GF-D8 (cell line): ENCODE measurements around the gene LILRA6.
"Not testable (repeated sequence)": the region's sequence is repeated elsewhere in the genome, so short reads cannot be mapped to it uniquely, and the experiment has no call there.

ENCODE experiments used
- DNase-seq: peaks from one replicate; lab custom pipeline; 2025; lab: John Stamatoyannopoulos, UW

The LILRA6 gene

DNA sequence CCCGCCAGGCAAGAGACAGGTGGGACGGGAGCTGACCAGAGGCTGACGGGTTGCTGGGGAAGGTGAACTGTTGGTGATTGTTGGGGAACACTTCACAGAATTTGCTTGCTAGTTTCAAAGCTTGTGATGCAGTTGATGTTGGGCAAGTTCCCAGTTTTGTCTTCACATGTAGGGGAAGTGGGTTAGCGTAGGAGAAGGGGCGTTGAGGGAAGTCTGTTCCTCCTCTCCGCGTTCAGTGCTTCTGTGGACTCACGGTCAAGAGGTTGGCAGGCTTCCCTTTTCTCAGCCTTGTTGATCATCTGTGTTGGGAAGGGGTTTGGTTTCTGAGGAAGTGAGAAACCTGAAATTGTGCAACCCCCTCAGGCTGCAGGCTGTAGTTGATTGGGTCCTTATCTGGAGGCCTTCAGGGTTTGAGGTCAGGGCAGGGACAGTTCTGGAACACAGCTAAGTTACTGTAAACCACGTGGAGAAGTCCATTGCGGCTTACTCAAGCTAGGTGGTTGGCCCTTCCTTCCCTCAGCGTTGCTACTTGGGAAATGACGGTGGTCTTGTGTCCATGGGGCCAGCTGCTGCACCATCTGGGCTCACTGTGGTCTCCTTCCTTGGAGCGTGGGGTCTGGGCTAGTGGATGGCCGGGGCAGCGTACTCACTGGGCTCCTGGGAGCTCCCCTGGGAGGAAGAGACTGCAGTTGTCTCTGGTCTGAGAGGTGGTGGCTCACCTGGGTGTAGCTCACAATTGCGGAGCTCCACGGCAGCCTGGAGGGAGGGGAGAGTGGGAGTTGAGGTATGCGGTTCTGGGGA is 34.4 kb downstream of the LILRA6 start:
- peak; percentile 100 for DNase-seq

DNA sequence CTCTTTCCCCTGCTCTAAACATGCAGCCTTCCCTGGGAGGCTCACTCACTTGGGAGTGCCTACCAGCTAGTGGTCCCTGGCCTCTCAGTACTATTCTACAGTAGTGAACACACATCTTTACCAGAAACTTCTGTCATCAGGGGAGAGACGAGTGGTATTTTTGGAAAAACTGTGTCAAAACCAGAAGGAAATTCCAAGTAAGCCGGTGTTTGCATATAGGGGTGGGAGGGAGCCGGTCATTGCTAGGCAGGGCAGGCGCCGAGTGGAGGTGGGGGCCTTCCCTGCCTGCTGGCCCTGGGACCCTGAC is 35.0 kb downstream of the LILRA6 start:
- DNase-seq, result no peak

DNA sequence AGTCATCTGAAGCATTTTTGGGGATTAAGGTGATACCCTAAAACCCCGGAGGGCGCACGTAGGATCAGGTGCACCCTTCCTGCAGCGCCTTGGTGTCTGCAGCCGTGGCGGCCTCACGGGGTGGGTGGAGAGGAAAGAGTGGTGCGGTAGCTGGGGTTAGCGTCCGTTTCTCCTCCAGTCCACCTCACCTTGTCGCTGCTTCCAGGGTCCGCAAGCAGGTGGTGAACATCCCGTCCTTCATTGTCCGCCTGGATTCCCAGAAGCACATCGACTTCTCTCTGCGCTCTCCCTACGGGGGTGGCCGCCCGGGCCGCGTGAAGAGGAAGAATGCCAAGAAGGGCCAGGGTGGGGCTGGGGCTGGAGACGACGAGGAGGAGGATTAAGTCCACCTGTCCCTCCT is 35.4 kb downstream of the LILRA6 start:
- not testable (repeated sequence) for DNase-seq

DNA sequence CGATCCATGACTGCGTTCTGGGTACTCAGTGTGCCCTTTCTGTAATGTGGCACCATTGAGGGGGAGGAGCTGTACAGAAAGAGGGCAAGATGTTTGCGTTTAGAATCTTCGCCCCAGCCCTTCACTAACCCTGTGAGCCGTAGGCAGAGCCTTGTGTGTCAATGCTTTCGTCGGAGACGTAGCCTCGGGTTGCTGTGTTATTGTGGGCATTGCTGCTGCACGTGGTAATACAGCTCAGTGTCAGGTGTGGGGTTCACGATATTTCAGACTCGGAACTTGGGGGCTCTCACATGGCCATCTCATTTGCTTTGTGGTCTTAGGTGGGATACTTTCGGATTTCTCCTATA is 35.8 kb downstream of the LILRA6 start:
- no peak for DNase-seq

DNA sequence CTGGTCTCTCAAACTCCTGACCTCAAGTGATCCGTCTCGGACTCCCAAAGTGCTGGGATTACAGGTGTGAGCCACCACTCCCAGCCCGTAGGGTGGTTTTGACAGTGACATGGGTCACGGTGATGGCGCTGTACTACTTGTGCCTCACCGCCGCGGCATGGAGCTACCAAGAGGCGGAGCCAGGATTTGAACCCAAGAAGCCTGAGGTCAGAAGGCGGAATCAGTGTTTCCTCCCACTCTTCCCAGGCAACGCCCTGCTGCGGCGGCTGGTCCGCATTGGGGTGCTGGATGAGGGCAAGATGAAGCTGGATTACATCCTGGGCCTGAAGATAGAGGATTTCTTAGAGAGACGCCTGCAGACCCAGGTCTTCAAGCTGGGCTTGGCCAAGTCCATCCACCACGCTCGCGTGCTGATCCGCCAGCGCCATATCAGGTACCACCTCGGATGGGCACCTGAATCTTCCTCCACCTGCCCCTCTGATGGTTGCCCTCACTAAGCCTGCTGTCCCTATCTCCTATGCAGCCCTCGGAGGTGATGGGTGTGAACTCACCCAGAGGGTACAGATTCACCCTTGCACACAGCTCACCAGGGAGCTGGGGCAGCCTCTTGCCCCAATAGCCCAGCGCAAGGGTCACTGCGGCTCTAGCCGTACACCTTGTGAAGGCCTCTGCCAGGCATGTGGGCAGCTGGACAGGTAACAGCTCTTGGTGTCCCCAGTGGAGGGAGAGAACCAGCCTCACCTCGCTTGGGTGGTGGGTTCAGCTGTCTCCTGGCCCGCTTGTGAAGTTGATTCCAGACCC is 36.4 kb downstream of the LILRA6 start:
- DNase-seq, result no peak

DNA sequence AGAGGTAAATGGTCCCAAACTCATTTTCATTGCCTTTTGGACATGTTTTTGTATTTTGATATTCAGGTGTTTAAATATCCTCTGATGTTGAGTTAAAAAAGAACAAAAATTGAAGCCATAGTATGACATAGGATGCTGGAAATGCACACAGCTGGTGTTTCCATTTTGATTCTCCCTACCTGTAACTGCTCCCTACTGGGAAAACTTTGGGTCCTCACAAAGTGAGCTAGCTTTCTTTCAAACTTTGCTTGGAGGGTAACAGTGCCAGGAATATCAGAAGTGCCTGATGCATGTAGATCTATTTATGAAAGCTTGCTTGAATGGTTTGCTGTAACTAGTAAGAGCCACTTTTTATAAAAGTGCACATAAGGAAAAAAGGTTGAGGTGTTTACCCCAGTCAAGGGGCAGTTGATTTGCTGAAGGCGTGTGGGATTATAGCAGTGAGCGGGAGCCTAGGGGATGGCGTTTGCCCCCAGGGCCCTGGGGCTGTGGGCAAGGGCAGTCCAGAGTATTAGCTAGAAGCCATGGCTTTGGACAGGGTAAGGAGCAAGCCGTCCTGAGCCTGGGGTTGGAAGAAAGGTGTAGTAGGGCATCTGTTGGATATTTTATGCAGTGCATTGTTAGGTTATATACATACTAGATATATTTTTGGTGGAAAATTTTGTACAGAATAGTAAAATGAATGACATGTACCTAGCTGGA is 37.7 kb downstream of the LILRA6 start:
- DNase-seq, result no peak

DNA sequence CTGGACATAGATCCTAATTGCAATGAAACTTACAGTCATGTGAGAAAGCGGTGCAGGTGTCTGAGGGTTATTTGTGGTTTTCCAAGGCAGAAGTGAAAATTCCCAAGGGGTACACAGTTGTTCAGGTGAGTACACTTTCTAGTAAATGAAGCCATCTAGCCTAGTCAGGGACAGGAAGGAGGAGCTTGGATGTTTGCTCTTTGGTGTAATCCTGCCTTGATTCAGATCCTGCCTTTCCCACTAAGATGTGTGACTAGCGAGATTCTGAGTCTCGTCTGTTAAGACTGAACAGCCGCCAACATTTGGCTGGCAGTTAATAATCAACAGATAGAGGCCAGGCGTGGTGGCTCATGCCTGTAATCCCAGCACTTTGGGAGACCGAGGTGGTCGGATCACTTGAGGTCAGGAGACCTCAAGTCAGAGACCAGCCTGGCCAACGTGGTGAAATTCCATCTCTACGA is 39.4 kb downstream of the LILRA6 start:
- no peak for DNase-seq

DNA sequence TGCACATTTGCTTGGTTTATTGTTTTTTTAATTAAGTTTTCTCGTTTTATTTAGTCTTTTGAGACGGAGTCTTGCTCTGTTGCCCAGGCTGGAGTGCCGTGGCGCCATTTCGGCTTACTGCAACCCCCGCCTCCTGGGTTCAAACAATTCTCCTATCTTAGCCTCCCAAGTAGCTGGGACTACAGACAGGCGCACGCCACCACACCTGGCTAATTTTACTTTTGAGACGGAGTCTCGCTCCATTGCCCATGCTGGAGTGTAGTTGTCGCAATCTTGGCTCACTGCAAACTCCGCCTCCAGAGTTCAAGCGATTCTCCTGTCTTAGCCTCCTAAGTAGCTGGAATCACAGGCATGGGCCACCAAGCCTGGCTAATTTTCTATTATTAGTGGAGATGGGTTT is 40.6 kb downstream of the LILRA6 start:
- DNase-seq, result no peak

DNA sequence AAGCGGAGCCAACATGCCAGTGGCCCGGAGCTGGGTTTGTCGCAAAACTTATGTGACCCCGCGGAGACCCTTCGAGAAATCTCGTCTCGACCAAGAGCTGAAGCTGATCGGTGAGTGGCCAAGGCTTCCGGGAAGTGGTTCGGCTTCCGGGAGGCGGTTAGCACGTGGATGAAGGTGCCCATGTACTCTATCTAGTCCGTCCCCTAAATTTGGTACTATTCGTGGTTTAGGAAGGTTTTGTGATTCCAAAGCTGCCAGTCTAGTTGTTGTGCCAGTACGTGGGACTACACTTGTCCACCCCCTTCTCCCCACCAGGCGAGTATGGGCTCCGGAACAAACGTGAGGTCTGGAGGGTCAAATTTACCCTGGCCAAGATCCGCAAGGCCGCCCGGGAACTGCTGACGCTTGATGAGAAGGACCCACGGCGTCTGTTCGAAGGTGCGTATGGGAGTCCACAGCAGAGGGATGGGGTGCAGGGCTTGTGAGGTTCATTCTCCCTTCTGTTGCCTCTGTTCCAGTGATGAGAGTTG is 41.4 kb downstream of the LILRA6 start:
- no peak for DNase-seq

DNA sequence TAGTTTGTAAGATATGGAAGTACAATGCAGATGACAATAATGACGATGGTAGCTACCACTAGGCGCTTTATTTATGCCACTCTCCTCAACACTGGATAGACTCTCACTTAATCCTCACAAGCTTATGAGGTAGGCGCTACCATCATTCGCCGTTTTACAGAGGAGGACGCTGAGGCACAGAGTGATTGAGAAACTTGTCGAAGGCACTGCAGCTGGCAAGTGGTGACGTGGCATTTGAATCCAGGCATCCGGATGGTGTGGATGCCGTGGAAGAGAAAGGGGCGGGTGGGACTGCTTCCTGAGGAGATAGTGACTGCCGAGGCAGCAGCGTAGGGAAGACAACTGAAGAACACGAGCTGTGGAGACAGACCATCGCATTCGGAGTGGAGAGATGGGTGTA is 43.2 kb downstream of the LILRA6 start:
- DNase-seq, result no peak

DNA sequence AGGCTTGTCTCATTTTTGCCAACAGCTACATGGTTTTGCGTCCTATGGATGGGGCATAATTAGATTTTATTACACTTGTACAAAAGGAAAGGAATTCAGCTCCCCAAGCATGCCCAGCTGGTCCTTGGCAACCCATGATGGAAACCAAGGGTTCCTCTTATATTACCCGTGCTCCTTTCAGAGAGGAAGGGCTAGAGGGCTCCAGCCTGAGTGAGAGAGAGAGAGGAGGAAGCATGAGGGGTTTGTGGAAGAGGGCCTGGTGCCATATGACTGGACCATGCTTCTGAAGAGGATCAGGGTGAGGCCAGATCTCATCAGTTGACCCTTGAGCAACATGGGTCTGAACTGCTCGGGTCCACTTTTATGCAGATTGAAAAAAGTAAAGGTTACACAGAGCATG is 45.5 kb downstream of the LILRA6 start:
- DNase-seq, result no peak

DNA sequence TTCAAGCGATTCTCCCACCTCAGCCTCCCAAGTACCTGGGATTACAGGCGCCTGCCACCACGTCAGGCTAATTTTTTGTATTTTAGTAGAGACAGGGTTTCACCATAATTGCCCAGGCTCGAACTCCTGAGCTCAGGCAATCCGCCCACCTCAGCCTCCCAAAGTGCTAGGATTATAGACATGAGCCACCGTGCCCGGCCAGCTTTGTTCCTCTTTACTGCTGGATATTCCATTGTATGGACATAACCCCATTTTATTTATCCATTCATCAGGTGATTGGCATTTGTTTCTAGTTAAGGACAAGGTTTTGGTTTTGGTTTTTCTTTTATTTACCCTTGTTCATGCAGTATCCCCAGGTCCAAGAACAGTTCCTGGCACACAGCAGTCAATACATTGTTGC is 46.1 kb downstream of the LILRA6 start:
- no peak for DNase-seq

DNA sequence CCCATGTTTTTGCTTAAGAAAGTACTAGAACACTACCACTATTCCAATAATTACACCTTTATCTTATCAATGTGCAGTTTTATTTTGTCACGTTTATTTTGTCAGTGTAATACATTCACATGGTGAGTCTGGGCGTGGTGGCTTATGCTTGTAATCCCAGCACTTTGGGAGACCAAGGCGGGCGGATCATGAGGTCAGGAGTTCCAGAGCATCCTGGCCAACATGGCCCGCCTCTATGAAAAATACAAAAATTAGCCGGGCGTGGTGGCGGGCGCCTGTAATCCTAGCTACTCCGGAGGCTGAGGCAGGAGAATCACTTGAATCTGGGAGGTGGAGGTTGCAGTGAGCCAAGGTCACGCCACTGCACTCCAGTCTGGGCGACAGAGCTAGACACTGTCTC is 48.1 kb downstream of the LILRA6 start:
- DNase-seq, result not testable (repeated sequence)

DNA sequence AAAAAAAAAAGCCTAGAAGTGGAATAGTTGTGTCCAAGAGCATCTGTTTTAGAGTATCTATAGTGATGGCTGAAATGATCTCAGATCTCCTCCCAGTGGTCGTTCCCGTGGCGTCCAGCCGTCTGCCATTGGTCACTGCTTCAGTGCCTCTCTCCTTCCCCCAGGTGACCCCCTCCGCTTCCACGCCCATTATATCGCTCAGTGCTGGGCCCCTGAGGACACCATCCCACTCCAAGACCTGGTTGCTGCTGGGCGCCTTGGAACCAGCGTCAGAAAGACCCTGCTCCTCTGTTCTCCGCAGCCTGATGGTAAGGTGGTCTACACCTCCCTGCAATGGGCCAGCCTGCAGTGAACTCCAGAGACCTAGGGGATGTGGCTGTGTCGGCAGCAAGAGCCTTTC is 49.6 kb downstream of the LILRA6 start:
- DNase-seq, result no peak

DNA sequence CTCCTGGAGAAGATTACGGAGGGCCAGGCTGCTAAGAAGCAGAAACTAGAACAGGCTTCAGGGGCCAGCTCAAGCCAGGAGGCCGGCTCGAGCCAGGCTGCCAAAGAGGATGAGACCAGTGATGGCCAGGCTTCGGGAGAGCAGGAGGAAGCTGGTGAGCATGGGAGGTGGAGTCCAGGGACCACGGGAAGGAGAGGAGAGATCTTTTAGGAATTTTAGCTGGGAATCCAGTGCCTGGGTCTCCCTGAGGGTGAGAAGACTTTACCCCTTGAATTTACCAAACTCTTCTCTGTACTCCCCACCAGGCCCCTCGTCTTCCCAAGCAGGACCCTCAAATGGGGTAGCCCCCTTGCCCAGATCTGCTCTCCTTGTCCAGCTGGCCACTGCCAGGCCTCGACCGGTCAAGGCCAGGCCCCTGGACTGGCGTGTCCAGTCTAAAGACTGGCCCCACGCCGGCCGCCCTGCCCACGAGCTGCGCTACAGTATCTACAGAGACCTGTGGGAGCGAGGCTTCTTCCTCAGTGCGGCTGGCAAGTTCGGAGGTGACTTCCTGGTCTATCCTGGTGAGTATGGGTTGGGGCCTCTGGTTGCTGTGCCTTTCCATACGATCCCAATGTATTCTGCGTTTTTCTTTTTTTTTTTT is 50.7 kb downstream of the LILRA6 start:
- DNase-seq, result no peak

DNA sequence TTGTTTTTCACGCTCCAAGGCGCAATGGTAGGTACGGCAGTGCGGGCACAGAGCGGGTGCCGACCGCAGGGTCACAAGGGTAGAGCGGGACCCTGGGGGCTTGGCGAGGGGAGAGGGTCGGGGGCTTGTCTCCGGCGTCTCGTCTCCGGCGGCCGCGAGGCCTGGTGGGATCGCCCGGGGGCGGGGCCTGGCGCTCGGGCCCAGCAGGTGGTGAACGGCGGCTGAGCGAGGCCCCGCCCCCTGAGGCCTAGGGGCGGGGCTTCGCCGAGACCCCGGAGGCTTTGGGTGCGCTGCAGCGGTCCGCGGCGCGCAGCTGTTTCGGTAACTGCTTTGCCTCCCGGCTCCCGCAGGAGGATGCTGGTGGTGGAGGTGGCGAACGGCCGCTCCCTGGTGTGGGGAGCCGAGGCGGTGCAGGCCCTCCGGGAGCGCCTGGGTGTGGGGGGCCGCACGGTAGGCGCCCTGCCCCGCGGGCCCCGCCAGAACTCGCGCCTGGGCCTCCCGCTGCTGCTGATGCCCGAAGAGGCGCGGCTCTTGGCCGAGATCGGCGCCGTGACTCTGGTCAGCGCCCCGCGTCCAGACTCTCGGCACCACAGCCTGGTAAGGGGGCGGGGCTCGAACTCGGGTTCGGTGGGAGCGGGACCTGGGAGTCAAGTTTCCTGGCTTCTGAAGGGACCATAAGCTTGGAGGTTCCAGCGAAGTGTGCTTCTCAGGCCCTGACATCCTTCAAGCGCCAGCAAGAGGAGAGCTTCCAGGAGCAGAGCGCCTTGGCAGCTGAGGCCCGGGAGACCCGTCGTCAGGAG is 51.4 kb downstream of the LILRA6 start, which contains the start of gene TSEN34:
TSEN34 (plus strand) TSS at position 298 of the 800 bp plus-strand sequence; CDS start at position 355, 57 bp downstream.
- peak; percentile 78 for DNase-seq

DNA sequence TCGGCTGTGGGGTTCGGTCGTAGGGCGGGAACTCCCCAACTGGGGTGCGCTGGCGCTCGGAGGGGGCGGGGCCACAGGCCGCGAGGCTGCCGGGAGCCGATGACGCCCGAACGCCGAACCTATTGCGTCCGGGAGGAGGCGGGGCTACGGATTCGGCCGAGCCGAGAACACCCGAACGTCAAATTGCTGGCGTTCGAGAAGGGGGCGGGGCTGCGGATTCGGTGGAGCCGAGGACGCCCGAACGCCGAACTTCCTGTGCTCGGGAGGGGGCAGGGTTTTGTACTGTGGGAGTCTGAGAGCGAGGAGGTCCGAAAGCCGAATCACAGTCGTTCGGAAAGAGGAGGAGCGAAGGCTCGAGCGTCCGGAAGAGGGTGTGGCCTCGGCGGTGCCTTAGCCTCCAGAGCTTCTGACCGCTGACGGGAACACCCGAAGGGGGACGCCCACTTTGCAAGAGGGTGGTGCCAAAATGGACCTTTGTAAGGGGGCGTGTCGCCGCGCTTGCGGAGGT is 52.0 kb downstream of the LILRA6 start:
- peak; percentile 98 for DNase-seq

DNA sequence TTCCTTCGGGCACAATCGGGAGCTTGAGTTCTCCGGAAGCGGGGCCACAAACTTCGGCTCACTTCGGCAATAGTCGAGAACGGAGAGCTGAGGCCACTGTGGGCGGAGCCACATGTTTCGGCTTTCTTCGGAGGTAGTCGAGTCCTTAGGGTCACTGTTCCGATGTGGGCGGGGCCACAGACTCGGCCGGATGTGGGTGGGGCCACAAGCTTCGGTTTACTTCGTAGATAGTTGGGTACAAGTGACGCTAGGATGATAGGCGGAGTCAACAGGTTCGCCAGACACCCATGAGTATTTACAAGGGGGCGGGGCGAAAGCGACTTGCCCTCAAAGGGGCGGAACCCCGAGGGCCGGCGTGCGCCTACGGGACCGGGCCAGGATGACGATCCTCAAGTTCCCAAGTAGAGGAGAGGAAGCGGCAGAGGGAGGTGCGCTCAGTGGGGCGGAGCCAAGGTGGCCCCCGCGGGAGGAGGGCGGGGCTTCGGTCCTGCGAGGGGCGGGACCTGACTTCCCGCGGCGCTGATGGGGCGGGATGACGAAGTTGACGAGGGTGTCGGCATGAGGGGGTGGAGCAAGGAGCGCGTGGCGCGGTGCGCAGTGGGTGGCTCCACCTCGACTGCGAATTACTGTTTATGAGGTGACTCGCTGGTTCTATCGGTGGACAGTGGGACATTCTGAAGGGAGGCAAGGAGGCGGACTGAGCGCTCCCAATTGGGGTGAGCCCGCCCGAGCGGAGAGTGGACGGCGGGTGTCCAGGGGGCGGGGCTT is 52.7 kb downstream of the LILRA6 start:
- peak; percentile 99 for DNase-seq

DNA sequence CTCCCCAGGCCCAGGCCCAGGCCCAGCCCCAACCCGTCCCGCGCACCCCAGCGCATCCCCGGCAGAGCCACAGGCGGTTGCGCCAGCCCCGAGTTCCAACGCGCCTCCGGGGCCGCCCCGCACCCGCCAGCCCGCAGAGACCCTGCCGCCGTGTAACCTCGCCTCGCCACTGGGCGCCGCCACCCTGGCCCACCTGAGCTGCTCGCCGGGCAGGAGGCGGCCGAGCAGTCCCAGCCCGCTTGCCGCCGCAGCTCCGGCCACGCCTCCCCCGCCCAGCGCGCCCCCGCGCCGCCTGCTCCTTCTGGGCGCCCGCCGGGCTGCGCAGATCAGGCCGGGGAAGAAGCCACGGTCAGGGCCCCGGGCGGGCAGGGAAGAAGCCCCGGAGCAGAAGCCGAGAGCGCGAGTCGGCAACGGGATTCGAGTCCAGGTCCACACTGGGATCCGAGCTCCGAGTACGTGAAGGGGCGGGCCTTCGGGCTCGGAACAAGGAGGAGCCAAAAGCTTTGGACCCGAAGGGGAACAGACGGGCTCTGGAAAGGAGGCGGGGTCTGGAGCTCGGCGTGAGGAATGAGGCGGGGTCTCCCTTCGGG is 53.4 kb downstream of the LILRA6 start, which contains the start of gene MBOAT7:
MBOAT7 (minus strand) TSS at position 436 of the 590 bp plus-strand sequence. CDS start 1,072 bp downstream, outside the sequence.
- DNase-seq, result no peak
